ENCODE data around the gene ADAMTS16. TPM values are rescaled to one million over a fixed set of nuclear protein-coding genes. Genes with fewer than 3 reads are reported as not detected.

Gene ADAMTS16
- total and polyA plus RNA-seq, 2 experiments from 2014 or later, result 2.2 to 5.9 TPM

- Histone ChIP-seq H2AFZ (no peak overlapping the region), H3K4me1 (ENCODE audit: insufficient read depth) (no peaks in the 10 kb centered on the region), H3K4me3 (no peak overlapping the region), H4K20me1 (ENCODE audit: insufficient read depth, poor library complexity, severe bottlenecking) (no peaks in the 10 kb centered on the region), H3K27ac (no peak overlapping the region), H3K27me3 (no peaks in the 10 kb centered on the region), H3K79me2 (no peaks in the 10 kb centered on the region), H3K9me2 (replicated peaks; ENCODE audit: insufficient read depth) (no peaks in the 10 kb centered on the region), H3K36me3 (replicated peaks; ENCODE audit: insufficient read depth, low read depth) (no peaks in the 10 kb centered on the region), H3K4me2 (no peak overlapping the region), H3K9me3 (ENCODE audit: low read depth) (no peaks in the 10 kb centered on the region)
- DNase-seq (ENCODE audit: low spot score), result no peak
- 97% methylated on average over 3 of the region's 3 CpGs for WGBS (ENCODE audit: low lambda C conversion rate, missing lambda C conversion rate)
- TF ChIP-seq EZH2phosphoT487 (IDR thresholded peaks at IDR 0.05; ENCODE audit: low read depth, severe bottlenecking, unreplicated experiment) (no peak), EZH2 (IDR thresholded peaks at IDR 0.05; ENCODE audit: borderline replicate concordance) (no peak), CTCF (IDR thresholded peaks at IDR 0.05; ENCODE audit: poor library complexity) (no peak)
Measured at GRCh38 chr5:5150667-5151066, 10.5 kb downstream of the ADAMTS16 start.

- H3K4me1 ChIP-seq (ENCODE audit: insufficient read depth), result no peaks in the 10 kb centered on the region
- no peak for DNase-seq (ENCODE audit: low spot score)
- no peaks in the 10 kb centered on the region for H3K9me2 ChIP-seq (replicated peaks; ENCODE audit: insufficient read depth)
- 83% methylated on average over 2 of the region's 2 CpGs for WGBS (ENCODE audit: low lambda C conversion rate, missing lambda C conversion rate)
- no peak overlapping the region for H3K27ac ChIP-seq
- TF ChIP-seq EZH2phosphoT487 (IDR thresholded peaks at IDR 0.05; ENCODE audit: low read depth, severe bottlenecking, unreplicated experiment) (no peak), CTCF (IDR thresholded peaks at IDR 0.05; ENCODE audit: poor library complexity) (no peak), EZH2 (IDR thresholded peaks at IDR 0.05; ENCODE audit: borderline replicate concordance) (no peak)
- no peak overlapping the region for H2AFZ ChIP-seq
- H3K36me3 ChIP-seq (replicated peaks; ENCODE audit: insufficient read depth, low read depth), result no peaks in the 10 kb centered on the region
- H3K4me2 ChIP-seq, result no peak overlapping the region
- H3K27me3 ChIP-seq, result no peaks in the 10 kb centered on the region
- no peaks in the 10 kb centered on the region for H3K9me3 ChIP-seq (ENCODE audit: low read depth)
- no peak overlapping the region for H3K4me3 ChIP-seq
- no peaks in the 10 kb centered on the region for H3K79me2 ChIP-seq
- H4K20me1 ChIP-seq (ENCODE audit: insufficient read depth, poor library complexity, severe bottlenecking), result no peaks in the 10 kb centered on the region
Measured at GRCh38 chr5:5154733-5155132, 14.6 kb downstream of the ADAMTS16 start.

- TF ChIP-seq EZH2 (IDR thresholded peaks at IDR 0.05; ENCODE audit: borderline replicate concordance) (no peak), CTCF (IDR thresholded peaks at IDR 0.05; ENCODE audit: poor library complexity) (no peak), EZH2phosphoT487 (IDR thresholded peaks at IDR 0.05; ENCODE audit: low read depth, severe bottlenecking, unreplicated experiment) (no peak)
- Histone ChIP-seq H3K4me2 (no peak overlapping the region), H4K20me1 (ENCODE audit: insufficient read depth, poor library complexity, severe bottlenecking) (no peaks in the 10 kb centered on the region), H3K9me3 (ENCODE audit: low read depth) (no peaks in the 10 kb centered on the region), H3K27me3 (no peaks in the 10 kb centered on the region), H3K4me3 (no peak overlapping the region), H3K4me1 (ENCODE audit: insufficient read depth) (no peaks in the 10 kb centered on the region), H3K36me3 (replicated peaks; ENCODE audit: insufficient read depth, low read depth) (no peaks in the 10 kb centered on the region), H3K9me2 (replicated peaks; ENCODE audit: insufficient read depth) (no peaks in the 10 kb centered on the region), H3K79me2 (no peaks in the 10 kb centered on the region), H2AFZ (no peak overlapping the region), H3K27ac (no peak overlapping the region)
- WGBS (ENCODE audit: low lambda C conversion rate, missing lambda C conversion rate), result 88% methylated on average over 1 of the region's 1 CpG
- DNase-seq (ENCODE audit: low spot score), result no peak
Measured at GRCh38 chr5:5155617-5156016, 15.5 kb downstream of the ADAMTS16 start.

Data from hepatocyte (in vitro differentiated cells).